ENCODE data around the gene SETD3.

Gene SETD3

DNA sequence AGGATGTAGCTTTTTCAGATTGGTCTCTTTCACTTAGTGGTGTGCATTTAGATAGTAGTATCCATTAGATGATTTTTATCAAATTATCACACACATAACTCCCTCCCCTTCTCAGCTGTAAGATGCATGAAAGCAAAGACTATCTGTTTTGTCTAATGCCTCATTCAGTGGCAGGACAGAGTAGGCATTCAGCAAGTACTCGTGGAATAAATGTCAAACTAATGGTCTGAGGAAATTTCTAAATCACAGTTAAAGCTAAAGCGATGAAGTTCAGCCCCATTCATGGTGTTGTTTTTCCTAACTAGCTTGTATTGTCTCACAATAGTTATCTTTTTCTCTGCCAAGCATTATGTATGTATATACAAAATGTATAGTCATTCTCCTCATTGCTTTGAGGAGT is 16.7 kb upstream of the SETD3 start:
- no peak for DNase-seq (ENCODE audit: low read depth)
- TF ChIP-seq, protein P1, sequence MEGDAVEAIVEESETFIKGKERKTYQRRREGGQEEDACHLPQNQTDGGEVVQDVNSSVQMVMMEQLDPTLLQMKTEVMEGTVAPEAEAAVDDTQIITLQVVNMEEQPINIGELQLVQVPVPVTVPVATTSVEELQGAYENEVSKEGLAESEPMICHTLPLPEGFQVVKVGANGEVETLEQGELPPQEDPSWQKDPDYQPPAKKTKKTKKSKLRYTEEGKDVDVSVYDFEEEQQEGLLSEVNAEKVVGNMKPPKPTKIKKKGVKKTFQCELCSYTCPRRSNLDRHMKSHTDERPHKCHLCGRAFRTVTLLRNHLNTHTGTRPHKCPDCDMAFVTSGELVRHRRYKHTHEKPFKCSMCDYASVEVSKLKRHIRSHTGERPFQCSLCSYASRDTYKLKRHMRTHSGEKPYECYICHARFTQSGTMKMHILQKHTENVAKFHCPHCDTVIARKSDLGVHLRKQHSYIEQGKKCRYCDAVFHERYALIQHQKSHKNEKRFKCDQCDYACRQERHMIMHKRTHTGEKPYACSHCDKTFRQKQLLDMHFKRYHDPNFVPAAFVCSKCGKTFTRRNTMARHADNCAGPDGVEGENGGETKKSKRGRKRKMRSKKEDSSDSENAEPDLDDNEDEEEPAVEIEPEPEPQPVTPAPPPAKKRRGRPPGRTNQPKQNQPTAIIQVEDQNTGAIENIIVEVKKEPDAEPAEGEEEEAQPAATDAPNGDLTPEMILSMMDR (IDR thresholded peaks at IDR 0.05; ENCODE audit: control insufficient read depth, extremely low read depth, insufficient read depth): no peak
- H3K4me3 ChIP-seq (ENCODE audit: low read depth, low read length): no peak overlapping the region

DNA sequence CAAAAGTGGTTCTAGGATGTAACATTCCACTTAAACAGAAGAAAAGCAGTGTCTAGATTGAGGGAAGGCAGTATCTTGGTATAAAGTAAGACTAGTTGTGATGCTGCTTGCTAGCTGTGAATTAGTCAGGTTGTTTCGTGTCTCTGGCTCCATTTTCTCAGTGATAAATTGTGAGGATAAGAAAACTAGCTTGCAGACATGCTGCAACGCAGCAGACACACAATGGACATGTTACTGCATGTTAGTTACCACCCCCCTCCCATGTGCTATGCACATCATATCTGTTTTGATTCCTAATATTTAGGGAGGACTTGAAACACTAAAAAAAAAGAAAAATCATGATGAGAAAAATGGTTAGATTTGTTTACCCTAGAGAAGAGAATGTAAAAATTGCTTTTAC is 3.4 kb upstream of the SETD3 start:
- DNase-seq (ENCODE audit: low read depth): no peak
- H3K4me3 ChIP-seq (ENCODE audit: low read depth, low read length): no peak overlapping the region
- TF ChIP-seq, protein P1 (IDR thresholded peaks at IDR 0.05; ENCODE audit: control insufficient read depth, extremely low read depth, insufficient read depth): no peak

DNA sequence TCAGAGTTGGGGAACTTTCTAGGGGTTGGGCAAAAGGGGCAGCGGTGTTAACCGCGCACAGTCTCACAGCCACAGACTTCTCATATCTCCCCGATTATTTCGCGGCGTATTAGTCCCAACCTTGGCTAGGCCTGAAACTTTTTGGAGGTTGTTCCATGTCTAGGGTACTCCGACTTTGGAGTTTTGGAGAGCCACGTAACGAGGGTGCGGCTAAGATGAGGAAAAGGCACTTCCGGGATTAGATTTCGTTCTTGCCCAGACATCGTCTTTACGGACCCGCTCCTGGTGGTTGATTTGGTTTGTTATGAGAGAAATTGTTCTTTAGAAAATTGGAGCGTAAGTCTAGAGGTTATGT is 1.1 kb upstream of the SETD3 start:
- DNase-seq (ENCODE audit: low read depth): no peak
- TF ChIP-seq, protein P1 (IDR thresholded peaks at IDR 0.05; ENCODE audit: control insufficient read depth, extremely low read depth, insufficient read depth): no peak
- H3K4me3 ChIP-seq (ENCODE audit: low read depth, low read length): peak overlapping the region; percentile 94

DNA sequence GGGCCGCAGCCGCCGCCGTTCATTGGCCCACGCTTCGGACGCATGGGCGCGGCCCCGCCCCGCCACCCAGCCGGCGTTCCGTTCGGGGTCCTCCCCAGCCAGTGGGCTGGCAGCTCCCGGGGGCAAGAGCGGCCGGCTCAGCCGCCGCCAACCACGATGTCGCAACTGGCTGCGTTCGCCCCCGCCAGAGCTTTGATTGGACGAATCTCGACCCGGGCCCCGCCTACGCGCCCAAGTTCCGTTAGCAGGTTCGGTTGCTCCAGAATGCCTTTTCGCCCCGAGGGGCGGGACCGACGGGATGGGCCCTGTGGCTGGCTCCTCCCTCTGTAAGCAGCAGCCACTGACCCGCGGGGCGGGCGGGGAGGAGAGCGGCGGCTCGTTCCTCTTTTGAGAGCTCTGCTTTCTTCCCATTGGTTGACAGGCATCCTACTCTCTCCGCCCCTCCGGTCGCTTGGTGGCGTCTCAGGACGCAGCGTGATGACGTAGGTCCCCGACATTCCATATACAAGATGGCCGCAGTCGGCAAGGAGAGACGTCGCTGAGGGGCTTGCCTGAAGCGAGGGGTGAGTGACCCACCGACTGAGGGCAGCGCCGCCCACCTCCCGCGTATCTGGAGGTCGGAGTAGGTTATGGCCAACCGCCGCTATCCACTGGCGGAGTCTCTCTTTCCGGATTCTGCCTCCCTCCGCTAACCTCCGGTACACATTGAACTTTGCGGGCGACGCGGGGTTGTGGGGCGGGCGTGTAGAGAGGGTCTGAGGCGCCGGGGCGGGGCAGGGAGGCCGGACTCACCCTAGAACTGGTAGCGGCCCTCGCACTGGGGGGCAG is 472 bp upstream of the SETD3 start, which contains the start of gene CCNK:
TSS of gene CCNK (plus strand) at position 493 of the 828 bp plus-strand sequence. CDS start 11,269 bp downstream, outside the sequence.
- TF ChIP-seq, protein P1 (IDR thresholded peaks at IDR 0.05; ENCODE audit: control insufficient read depth, extremely low read depth, insufficient read depth): no peak
- peak within 1 kb of the TSS; percentile 94 for H3K4me3 ChIP-seq (ENCODE audit: low read depth, low read length)
- DNase-seq (ENCODE audit: low read depth): peak; percentile 99

DNA sequence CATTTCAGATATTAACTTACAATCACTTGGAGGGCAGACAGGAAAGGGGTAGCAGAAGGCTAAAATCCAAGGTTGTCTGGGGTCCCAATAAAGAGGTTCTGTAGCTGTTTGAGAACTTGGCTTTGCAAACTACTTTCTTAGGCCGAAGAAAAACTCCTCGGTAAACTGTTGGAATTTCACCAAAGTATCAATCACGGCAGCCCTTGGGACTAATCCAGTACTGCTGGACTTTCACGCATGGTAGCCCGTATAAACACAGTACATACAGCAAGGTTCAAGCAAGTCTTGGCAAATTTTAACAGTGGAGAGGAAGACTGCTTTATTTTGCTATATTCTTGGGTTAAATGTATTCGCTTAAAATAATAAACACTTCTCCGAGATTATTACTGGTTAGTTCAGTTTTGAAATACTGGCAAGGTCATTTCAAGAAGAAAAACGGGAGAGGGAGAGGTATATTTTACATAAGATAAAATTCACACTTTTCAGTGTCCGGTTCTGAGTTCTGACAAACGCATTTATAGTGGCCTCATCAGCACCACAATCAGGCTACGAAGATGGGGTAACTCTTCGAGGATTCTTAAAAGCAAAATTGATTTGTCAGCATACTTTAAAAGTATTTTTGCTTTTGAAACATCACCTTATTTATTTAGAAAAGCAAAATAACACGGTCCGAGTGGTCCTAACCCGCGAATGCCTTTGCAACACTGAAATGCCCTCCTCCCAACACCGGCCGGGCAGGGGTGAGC is 1.3 kb downstream of the SETD3 start:
- no peak for DNase-seq (ENCODE audit: low read depth)
- TF ChIP-seq, protein P1 (IDR thresholded peaks at IDR 0.05; ENCODE audit: control insufficient read depth, extremely low read depth, insufficient read depth): no peak
- peak overlapping the region; percentile 76 for H3K4me3 ChIP-seq (ENCODE audit: low read depth, low read length)

DNA sequence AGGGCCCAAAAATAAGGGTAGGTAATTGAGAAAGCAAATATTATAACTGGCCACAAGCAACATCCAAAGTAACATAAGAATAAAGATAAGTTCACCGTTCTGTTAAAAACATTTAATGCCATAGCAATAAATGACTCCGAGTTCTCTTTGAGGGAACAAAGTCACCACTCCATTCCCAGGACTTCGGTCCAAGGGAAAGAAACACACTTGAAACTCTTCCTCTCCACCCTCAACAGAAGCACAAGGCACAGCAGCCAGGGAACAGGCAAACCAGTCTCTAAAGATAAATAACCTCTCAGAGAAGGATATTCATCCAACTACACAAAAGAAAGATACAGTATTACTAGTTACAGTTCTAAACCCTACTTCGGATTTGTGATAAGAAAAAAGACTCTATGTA is 2.5 kb downstream of the SETD3 start:
- H3K4me3 ChIP-seq (ENCODE audit: low read depth, low read length): no peak overlapping the region
- DNase-seq (ENCODE audit: low read depth): no peak
- TF ChIP-seq, protein P1 (IDR thresholded peaks at IDR 0.05; ENCODE audit: control insufficient read depth, extremely low read depth, insufficient read depth): no peak
